Measurements from ENCODE around the gene P2RX7.

GRCh38 chr12:121165316-121165715 lies 32.6 kb downstream of the P2RX7 start:
- no peak for TF ChIP-seq POLR2A (IDR thresholded peaks at IDR 0.05; ENCODE audit: low read depth, low read length)
- no peak for TF ChIP-seq GATA2 (IDR thresholded peaks at IDR 0.05; ENCODE audit: insufficient read depth, insufficient read length, low read depth, low read length)
- TF ChIP-seq, protein P1, sequence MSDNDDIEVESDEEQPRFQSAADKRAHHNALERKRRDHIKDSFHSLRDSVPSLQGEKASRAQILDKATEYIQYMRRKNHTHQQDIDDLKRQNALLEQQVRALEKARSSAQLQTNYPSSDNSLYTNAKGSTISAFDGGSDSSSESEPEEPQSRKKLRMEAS (IDR thresholded peaks at IDR 0.05; ENCODE audit: insufficient read depth, insufficient read length), result no peak
- TF ChIP-seq CTCF (IDR thresholded peaks at IDR 0.05; ENCODE audit: extremely low read depth in 1 of 2, insufficient read depth in 1 of 2, low read depth in 1 of 2, low read length in 2 of 2), result no peak
- TF ChIP-seq EZH2 (IDR thresholded peaks at IDR 0.05; ENCODE audit: borderline replicate concordance, low read depth, low read length, severe bottlenecking), result no peak
- TF ChIP-seq FOS (IDR thresholded peaks at IDR 0.05; ENCODE audit: borderline replicate concordance, insufficient read depth, low read length), result no peak
- TF ChIP-seq POLR2AphosphoS5 (IDR thresholded peaks at IDR 0.05; ENCODE audit: insufficient read depth, low read depth, low read length), result no peak
- no peak for TF ChIP-seq MYC (IDR thresholded peaks at IDR 0.05; ENCODE audit: low read depth, low read length)

Data from endothelial cell of umbilical vein (primary cell).